ELR (cell line): ENCODE results near the gene MRPL43.
"Not testable (repeated sequence)": the region's sequence is repeated elsewhere in the genome, so short reads cannot be mapped to it uniquely, and the experiment has no call there.

Experiments used
- DNase-seq: peaks from one replicate; pipeline ENCODE4 v3.0.0-alpha.2; 2015; ENCODE audit warnings: low read depth

Gene MRPL43

GRCh38 chr10:100982916-100983830 lies 4.1 kb downstream of the MRPL43 start:
- DNase-seq, result no peak

GRCh38 chr10:100981178-100981772 lies 6.0 kb downstream of the MRPL43 start:
- DNase-seq, result no peak

GRCh38 chr10:100980711-100981110 lies 6.6 kb downstream of the MRPL43 start:
- DNase-seq, result no peak

GRCh38 chr10:100980311-100980710 lies 7.0 kb downstream of the MRPL43 start:
- no peak for DNase-seq

- no peak for DNase-seq
These were observed 7.5 kb downstream of the MRPL43 start for GRCh38 chr10:100979791-100980272.

GRCh38 chr10:100978901-100979195 lies 8.4 kb downstream of the MRPL43 start:
- no peak for DNase-seq

GRCh38 chr10:100978121-100978900 lies 9.0 kb downstream of the MRPL43 start:
- no peak for DNase-seq

- DNase-seq, result no peak
These were observed 9.9 kb downstream of the MRPL43 start for GRCh38 chr10:100977436-100977835.

- DNase-seq, result no peak
These were observed 10.4 kb downstream of the MRPL43 start for GRCh38 chr10:100976906-100977305.

- DNase-seq, result not testable (repeated sequence)
These were observed 11.9 kb downstream of the MRPL43 start for GRCh38 chr10:100975397-100975796.

- no peak for DNase-seq
These were observed 14.3 kb downstream of the MRPL43 start for GRCh38 chr10:100972904-100973535.

GRCh38 chr10:100972115-100972903 lies 15.0 kb downstream of the MRPL43 start:
- DNase-seq, result no peak

- no peak for DNase-seq
These were observed 16.1 kb downstream of the MRPL43 start for GRCh38 chr10:100970914-100971811.

- DNase-seq, result no peak
These were observed 17.0 kb downstream of the MRPL43 start for GRCh38 chr10:100970076-100970913.

GRCh38 chr10:100969187-100970075 lies 17.9 kb downstream of the MRPL43 start, which contains the start of gene SEMA4G:
Gene SEMA4G, plus strand, starts transcription at chr10:100969504. Its CDS starts 3,409 bp downstream, at chr10:100972913.
- peak; percentile 50 for DNase-seq

GRCh38 chr10:100968863-100969186 lies 18.5 kb downstream of the MRPL43 start:
- DNase-seq, result no peak

GRCh38 chr10:100968062-100968736 lies 19.1 kb downstream of the MRPL43 start:
- no peak for DNase-seq

- DNase-seq, result no peak
These were observed 20.0 kb downstream of the MRPL43 start for GRCh38 chr10:100967332-100967731.
